Liver (tissue), 9 donors: ENCODE results near the gene SETBP1. TPM values are rescaled to one million over a fixed set of nuclear protein-coding genes. Genes with fewer than 3 reads are reported as not detected.

Experiments
- DNase-seq: peaks from one replicate; pipeline ENCODE4 v3.0.0-alpha.2; 2017; ENCODE audit warnings: low spot score
- H3K27ac ChIP-seq, 2 donors: one replicate each; pipeline ENCODE4 v1.7.0; 2013; ENCODE audit warnings: inconsistent platforms in 2 of 2, low read length in 2 of 2, control low read depth in 1 of 2, low read depth in 1 of 2, mild to moderate bottlenecking in 1 of 2
- H3K27me3 ChIP-seq, 4 donors: one replicate each; pipeline versions ENCODE4 v1.6.1 to v1.7.0; 2013; ENCODE audit warnings: low read length in 3 of 4, inconsistent platforms in 1 of 4, mild to moderate bottlenecking in 1 of 4, moderate library complexity in 1 of 4; ENCODE audit not compliant: control insufficient read depth in 4 of 4, insufficient read depth in 4 of 4
- H3K36me3 ChIP-seq, 4 donors: one replicate each; pipeline versions ENCODE4 v1.6.1 to v1.7.0; 2013; ENCODE audit warnings: low read length in 3 of 4, mild to moderate bottlenecking in 3 of 4, low read depth in 1 of 4, moderate library complexity in 1 of 4; ENCODE audit not compliant: control insufficient read depth in 4 of 4, insufficient read depth in 3 of 4
- H3K4me1 ChIP-seq, 4 donors: one replicate each; pipeline versions ENCODE4 v1.6.1 to v1.7.0; 2013; ENCODE audit warnings: low read length in 3 of 4, mild to moderate bottlenecking in 3 of 4, moderate library complexity in 1 of 4; ENCODE audit not compliant: control insufficient read depth in 4 of 4, insufficient read depth in 4 of 4
- H3K4me3 ChIP-seq, 3 donors: one replicate each; pipeline versions ENCODE4 v1.6.1 to v1.7.0; 2013; ENCODE audit warnings: low read length in 3 of 3, control low read depth in 1 of 3, low read depth in 1 of 3, mild to moderate bottlenecking in 1 of 3
- H3K9ac ChIP-seq, 2 donors: one replicate each; pipeline ENCODE4 v1.7.0; 2013; ENCODE audit warnings: low read length in 2 of 2, mild to moderate bottlenecking in 2 of 2, moderate library complexity in 2 of 2, control low read depth in 1 of 2, low read depth in 1 of 2
- H3K9me3 ChIP-seq, 4 donors: one replicate each; pipeline versions ENCODE4 v1.6.1 to v1.7.0; 2013; ENCODE audit warnings: low read length in 3 of 4; ENCODE audit not compliant: control insufficient read depth in 4 of 4
- ATF3 ChIP-seq: IDR thresholded peaks from 2 replicates; pipeline ENCODE4 v1.6.1; 2016; ENCODE audit warnings: antibody characterized with exemption
- EGR1 ChIP-seq, 2 donors: IDR thresholded peaks; 2 replicates each; pipeline ENCODE4 v1.6.1; 2016 to 2018; ENCODE audit warnings: antibody characterized with exemption in 2 of 2, low read depth in 2 of 2
- FOXA1 ChIP-seq: IDR thresholded peaks from 2 replicates; pipeline ENCODE4 v1.6.1; 2016; ENCODE audit warnings: antibody characterized with exemption
- FOXA2 ChIP-seq: IDR thresholded peaks from 2 replicates; pipeline ENCODE4 v1.6.1; 2016; ENCODE audit warnings: antibody characterized with exemption
- GABPA ChIP-seq, 2 donors: IDR thresholded peaks in 1 of 2; conservative IDR thresholded peaks in 1 of 2; 2 replicates each; pipeline ENCODE4 v1.6.1; 2016; ENCODE audit warnings: antibody characterized with exemption in 2 of 2, mild to moderate bottlenecking in 1 of 2, moderate library complexity in 1 of 2
- HNF4A ChIP-seq, 2 donors: conservative IDR thresholded peaks; 2 replicates each; pipeline ENCODE4 v1.6.1; 2016; ENCODE audit warnings: antibody characterized with exemption in 2 of 2, mild to moderate bottlenecking in 2 of 2
- HNF4G ChIP-seq: IDR thresholded peaks from 2 replicates; pipeline ENCODE4 v1.6.1; 2016; ENCODE audit warnings: antibody characterized with exemption
- JUND ChIP-seq, 2 donors: IDR thresholded peaks; 2 replicates each; pipeline ENCODE4 v1.6.1; 2016; ENCODE audit warnings: antibody characterized with exemption in 2 of 2
- NR2F2 ChIP-seq: IDR thresholded peaks from 2 replicates; pipeline ENCODE4 v1.6.1; 2016; ENCODE audit warnings: antibody characterized with exemption
- RAD21 ChIP-seq, 2 donors: IDR thresholded peaks; 2 replicates each; pipeline ENCODE4 v1.6.1; 2016; ENCODE audit warnings: antibody characterized with exemption in 2 of 2, mild to moderate bottlenecking in 2 of 2
- REST ChIP-seq: IDR thresholded peaks from 2 replicates; pipeline ENCODE4 v1.6.1; 2016; ENCODE audit warnings: antibody characterized with exemption, mild to moderate bottlenecking
- RXRA ChIP-seq, 2 donors: IDR thresholded peaks; 2 replicates each; pipeline ENCODE4 v1.6.1; 2017 to 2018; ENCODE audit warnings: antibody characterized with exemption in 2 of 2, mild to moderate bottlenecking in 1 of 2
- SP1 ChIP-seq: IDR thresholded peaks from 2 replicates; pipeline ENCODE4 v1.6.1; 2018; ENCODE audit warnings: antibody characterized with exemption, mild to moderate bottlenecking
- TAF1 ChIP-seq: conservative IDR thresholded peaks from 2 replicates; pipeline ENCODE4 v1.6.1; 2016; ENCODE audit warnings: antibody characterized with exemption, mild to moderate bottlenecking
- YY1 ChIP-seq: IDR thresholded peaks from 2 replicates; pipeline ENCODE4 v1.6.1; 2016; ENCODE audit warnings: antibody characterized with exemption, mild to moderate bottlenecking
- ZBTB33 ChIP-seq: IDR thresholded peaks from 2 replicates; pipeline ENCODE4 v1.6.1; 2016; ENCODE audit warnings: antibody characterized with exemption
- WGBS: extraction: QIAGEN DNeasy Blood & Tissue Kit; methylation state at CpG from one replicate; pipeline ENCODE4 v1.1.7; 2013; 5-methylcytosine and 5-hydroxymethylcytosine counted together
- polyA plus RNA-seq, 2 donors: library from polyadenylated mRNA; stranded (reverse) in 1 of 2; unstranded in 1 of 2; fragments of 200-250 nt in 1 of 2; fragments of >200 nt in 1 of 2; fragmentation: Nextera tagmentation in 1 of 2; extraction: Ambion mirVana in 1 of 2; gene quantifications; one replicate each; pipeline versions ENCODE4 v1.2.1 to v1.2.3, GENCODE V29; 2013 to 2015
- total RNA-seq, 2 donors: library from RNA; depleted of rRNA; stranded (reverse); fragments of >200 nt; gene quantifications; one replicate each; pipeline ENCODE4 v1.2.3, GENCODE V29; 2014
- TF ChIP-seq, protein P1 (sequence below): IDR thresholded peaks from 2 replicates; pipeline ENCODE4 v1.6.1; 2016; ENCODE audit warnings: antibody characterized with exemption
- TF ChIP-seq, protein P2 (sequence below): fragments of 150-350 bp; IDR thresholded peaks from 2 replicates; pipeline ENCODE4 v1.5.1; 2017; ENCODE audit warnings: improper control_type of control experiment, low read depth, low read length; ENCODE audit not compliant: missing input control
- donor health status: healthy.
- donor health status: healthy.
- donor health status: healthy.
- donor health status: healthy.
- donor health status: healthy.

Gene SETBP1
- total and polyA plus RNA-seq, 4 donors = 2.5 to 15.8 (median 4.7) TPM

- Histone ChIP-seq H3K4me3 (no peak overlapping the region), H3K36me3 (no peaks in the 10 kb centered on the region), H3K27ac (no peak overlapping the region), H3K9me3 (no peaks in the 10 kb centered on the region), H3K9ac (no peak overlapping the region), H3K27me3 (no peaks in the 10 kb centered on the region), H3K4me1 (no peaks in the 10 kb centered on the region)
- DNase-seq = no peak
- TF ChIP-seq FOXA2 = no peak
- TF ChIP-seq JUND (IDR thresholded peaks at IDR 0.05) = no peak
- TF ChIP-seq, protein P1, sequence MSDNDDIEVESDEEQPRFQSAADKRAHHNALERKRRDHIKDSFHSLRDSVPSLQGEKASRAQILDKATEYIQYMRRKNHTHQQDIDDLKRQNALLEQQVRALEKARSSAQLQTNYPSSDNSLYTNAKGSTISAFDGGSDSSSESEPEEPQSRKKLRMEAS = no peak
- no peak for TF ChIP-seq RAD21 (IDR thresholded peaks at IDR 0.05)
- TF ChIP-seq RXRA (IDR thresholded peaks at IDR 0.05) = no peak
- no peak for TF ChIP-seq YY1
- 99% methylated on average over 8 of the region's 8 CpGs for WGBS
Observed at GRCh38 chr18:44998360-44998759, 317.7 kb downstream of the SETBP1 start.

DNA sequence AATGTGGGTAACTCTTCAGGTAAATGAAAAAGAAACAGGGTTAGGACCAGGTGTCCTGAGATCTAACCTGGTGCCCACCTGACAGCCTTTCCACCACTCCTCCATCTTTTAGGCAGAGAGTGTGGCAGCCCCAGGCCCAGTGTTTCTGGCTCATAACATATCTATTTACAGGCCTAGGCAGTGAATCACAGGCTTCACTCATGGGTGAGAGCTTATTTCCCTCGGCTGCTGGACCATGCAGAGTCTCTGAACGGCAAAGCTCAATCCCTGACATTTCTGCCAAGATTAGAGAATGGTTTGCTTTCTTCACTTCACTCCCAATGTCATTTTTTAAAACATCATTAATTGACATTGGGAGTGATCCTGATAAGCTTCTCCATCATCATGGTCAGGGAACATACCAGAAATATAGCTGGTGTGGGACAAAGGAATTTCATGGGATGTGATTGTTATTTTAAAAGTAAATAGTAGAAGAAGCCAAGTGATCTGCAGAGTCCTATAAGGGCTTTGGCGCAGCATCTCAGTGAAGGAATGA, 323.9 kb downstream of the SETBP1 start:
- Histone ChIP-seq H3K4me3 (no peak overlapping the region), H3K9me3 (no peaks in the 10 kb centered on the region), H3K4me1 (peaks cover 0 to 8% (median 3%) of the 10 kb centered on the region in 4 donors), H3K9ac (no peak overlapping the region), H3K36me3 (peaks cover 0 to 2% (median 0%) of the 10 kb centered on the region in 4 donors), H3K27me3 (no peaks in the 10 kb centered on the region), H3K27ac (no peak overlapping the region)
- 90% methylated on average over 3 of the region's 3 CpGs for WGBS
- TF ChIP-seq SP1 = no peak
- no peak for TF ChIP-seq YY1
- TF ChIP-seq EGR1 (IDR thresholded peaks at IDR 0.05; ENCODE audit: low read depth in 2 of 2) = no peak
- no peak for TF ChIP-seq RAD21 (IDR thresholded peaks at IDR 0.05)
- TF ChIP-seq, protein P1 = no peak
- no peak for TF ChIP-seq TAF1
- no peak for TF ChIP-seq FOXA2
- TF ChIP-seq REST = no peak
- no peak for TF ChIP-seq ZBTB33
- no peak for TF ChIP-seq NR2F2
- TF ChIP-seq, protein P2, sequence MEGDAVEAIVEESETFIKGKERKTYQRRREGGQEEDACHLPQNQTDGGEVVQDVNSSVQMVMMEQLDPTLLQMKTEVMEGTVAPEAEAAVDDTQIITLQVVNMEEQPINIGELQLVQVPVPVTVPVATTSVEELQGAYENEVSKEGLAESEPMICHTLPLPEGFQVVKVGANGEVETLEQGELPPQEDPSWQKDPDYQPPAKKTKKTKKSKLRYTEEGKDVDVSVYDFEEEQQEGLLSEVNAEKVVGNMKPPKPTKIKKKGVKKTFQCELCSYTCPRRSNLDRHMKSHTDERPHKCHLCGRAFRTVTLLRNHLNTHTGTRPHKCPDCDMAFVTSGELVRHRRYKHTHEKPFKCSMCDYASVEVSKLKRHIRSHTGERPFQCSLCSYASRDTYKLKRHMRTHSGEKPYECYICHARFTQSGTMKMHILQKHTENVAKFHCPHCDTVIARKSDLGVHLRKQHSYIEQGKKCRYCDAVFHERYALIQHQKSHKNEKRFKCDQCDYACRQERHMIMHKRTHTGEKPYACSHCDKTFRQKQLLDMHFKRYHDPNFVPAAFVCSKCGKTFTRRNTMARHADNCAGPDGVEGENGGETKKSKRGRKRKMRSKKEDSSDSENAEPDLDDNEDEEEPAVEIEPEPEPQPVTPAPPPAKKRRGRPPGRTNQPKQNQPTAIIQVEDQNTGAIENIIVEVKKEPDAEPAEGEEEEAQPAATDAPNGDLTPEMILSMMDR = no peak
- TF ChIP-seq HNF4A (conservative IDR thresholded peaks at IDR 0.05) = no peak
- TF ChIP-seq ATF3 = no peak
- no peak for TF ChIP-seq RXRA (IDR thresholded peaks at IDR 0.05)
- no peak for TF ChIP-seq HNF4G
- no peak for TF ChIP-seq JUND (IDR thresholded peaks at IDR 0.05)
- TF ChIP-seq GABPA (IDR thresholded peaks at IDR 0.05 in 1 of 2, conservative IDR thresholded peaks at IDR 0.05 in 1 of 2) = no peak
- TF ChIP-seq FOXA1 = no peak
- DNase-seq = no peak
